GM20431 (cell line): Measurements from ENCODE around the gene LDB3.

Source experiments
- in situ Hi-C: fragments of 300-500 bp; cut with MseI, MboI; formaldehyde crosslinking; loops from one replicate; pipeline ENCODE4 v1.15.0; 2020; ENCODE audit warnings: low sequenced_read_pairs; ENCODE audit not compliant: unreplicated experiment

Gene LDB3

GRCh38 chr10:86700851-86701617, 32.7 kb downstream of the LDB3 start:
- in situ Hi-C loops, result loop anchor here (10.0 kb wide), 1 partner anchor 194 kb away; no protein-coding TSS in a partner anchor

GRCh38 chr10:86703176-86703575, 34.9 kb downstream of the LDB3 start:
- in situ Hi-C loops, result loop anchor here (10.0 kb wide), 1 partner anchor 192 kb away; no protein-coding TSS in a partner anchor

- in situ Hi-C loops, result loop anchor here (10.0 kb wide), 1 partner anchor 190 kb away; no protein-coding TSS in a partner anchor
These were observed 36.8 kb downstream of the LDB3 start for GRCh38 chr10:86705139-86705538.

GRCh38 chr10:86705905-86706304, 37.6 kb downstream of the LDB3 start:
- in situ Hi-C loops, result loop anchor here (10.0 kb wide), 1 partner anchor 189 kb away; no protein-coding TSS in a partner anchor

GRCh38 chr10:86706401-86706841, 38.1 kb downstream of the LDB3 start:
- in situ Hi-C loops, result loop anchor here (10.0 kb wide), 1 partner anchor 188 kb away; no protein-coding TSS in a partner anchor

GRCh38 chr10:86706977-86707376, 38.7 kb downstream of the LDB3 start:
- in situ Hi-C loops, result loop anchor here (10.0 kb wide), 1 partner anchor 188 kb away; no protein-coding TSS in a partner anchor

GRCh38 chr10:86707505-86707904, 39.2 kb downstream of the LDB3 start:
- in situ Hi-C loops, result loop anchor here (10.0 kb wide), 1 partner anchor 187 kb away; no protein-coding TSS in a partner anchor

GRCh38 chr10:86708068-86708782, 39.9 kb downstream of the LDB3 start:
- in situ Hi-C loops, result loop anchor here (10.0 kb wide), 1 partner anchor 187 kb away; no protein-coding TSS in a partner anchor

- in situ Hi-C loops, result loop anchor here (10.0 kb wide), 1 partner anchor 186 kb away; no protein-coding TSS in a partner anchor
These were observed 40.6 kb downstream of the LDB3 start for GRCh38 chr10:86708783-86709380.

GRCh38 chr10:86709396-86710185, 41.3 kb downstream of the LDB3 start:
- in situ Hi-C loops, result loop anchor here (10.0 kb wide), 1 partner anchor 185 kb away; no protein-coding TSS in a partner anchor

- in situ Hi-C loops, result no loop called here
These were observed 42.7 kb downstream of the LDB3 start for GRCh38 chr10:86710987-86711512.

- in situ Hi-C loops, result no loop called here
These were observed 43.4 kb downstream of the LDB3 start for GRCh38 chr10:86711513-86712316.

GRCh38 chr10:86712317-86712707, 44.0 kb downstream of the LDB3 start:
- in situ Hi-C loops, result no loop called here

GRCh38 chr10:86715156-86715795, 47.0 kb downstream of the LDB3 start:
- in situ Hi-C loops, result no loop called here

GRCh38 chr10:86715836-86716235, 47.5 kb downstream of the LDB3 start:
- in situ Hi-C loops, result no loop called here

- in situ Hi-C loops, result no loop called here
These were observed 48.2 kb downstream of the LDB3 start for GRCh38 chr10:86716466-86716865.

- in situ Hi-C loops, result no loop called here
These were observed 50.2 kb downstream of the LDB3 start for GRCh38 chr10:86718556-86718955.

GRCh38 chr10:86721232-86721631, 52.9 kb downstream of the LDB3 start:
- in situ Hi-C loops, result no loop called here
